H9 (cell line): Measurements from ENCODE around the gene GDPGP1. TPM values are rescaled to one million over a fixed set of nuclear protein-coding genes. Genes with fewer than 3 reads are reported as not detected.

Source experiments
- DNase-seq: peaks from one replicate; pipeline ENCODE4 v3.0.0-alpha.2; 2017
- H2AFZ ChIP-seq: one replicate; pipeline ENCODE4 v1.6.1; 2013; ENCODE audit warnings: mild to moderate bottlenecking, low read length, control low read depth, moderate library complexity
- H2AK5ac ChIP-seq: 2 replicates; pipeline ENCODE4 v1.6.1; 2013; ENCODE audit warnings: low read length, control low read depth, mixed read lengths; ENCODE audit not compliant: insufficient read length
- H2BK120ac ChIP-seq: one replicate; pipeline ENCODE4 v1.6.1; 2013; ENCODE audit warnings: low read depth, mild to moderate bottlenecking, low read length, control low read depth, inconsistent platforms; ENCODE audit not compliant: poor library complexity, severe bottlenecking
- H2BK12ac ChIP-seq: 2 replicates; pipeline ENCODE4 v1.6.1; 2013; ENCODE audit warnings: low read length, control low read depth, mixed read lengths, low read depth; ENCODE audit not compliant: insufficient read length
- H2BK15ac ChIP-seq: 2 replicates; pipeline ENCODE4 v1.6.1; 2013; ENCODE audit warnings: low read depth, low read length, control low read depth
- H2BK20ac ChIP-seq: one replicate; pipeline ENCODE4 v1.6.1; 2013; ENCODE audit warnings: low read depth, mild to moderate bottlenecking, low read length, control low read depth, inconsistent platforms; ENCODE audit not compliant: poor library complexity, severe bottlenecking
- H2BK5ac ChIP-seq: 2 replicates; pipeline ENCODE4 v1.6.1; 2013; ENCODE audit warnings: low read length, control low read depth, mixed read lengths; ENCODE audit not compliant: insufficient read length
- H3K14ac ChIP-seq: 2 replicates; pipeline ENCODE4 v1.6.1; 2013; ENCODE audit warnings: low read length, control low read depth; ENCODE audit not compliant: insufficient read depth
- H3K18ac ChIP-seq: 2 replicates; pipeline ENCODE4 v1.6.1; 2013; ENCODE audit warnings: low read depth, mild to moderate bottlenecking, mixed read lengths, low read length, control low read depth; ENCODE audit not compliant: insufficient read length
- H3K23ac ChIP-seq: 2 replicates; pipeline ENCODE4 v1.6.1; 2013; ENCODE audit warnings: low read length, control low read depth, mixed read lengths, low read depth; ENCODE audit not compliant: insufficient read length
- H3K23me2 ChIP-seq: 2 replicates; pipeline ENCODE4 v1.6.1; 2013; ENCODE audit warnings: low read depth, mild to moderate bottlenecking, mixed read lengths, low read length, control low read depth; ENCODE audit not compliant: insufficient read length, poor library complexity, severe bottlenecking
- H3K27ac ChIP-seq: 2 replicates; pipeline ENCODE4 v1.5.1; 2013; ENCODE audit warnings: low read length, control low read depth, mixed read lengths, low read depth; ENCODE audit not compliant: insufficient read length
- H3K27me3 ChIP-seq: 2 replicates; pipeline ENCODE4 v1.6.1; 2013; ENCODE audit warnings: low read length, control low read depth, inconsistent platforms; ENCODE audit not compliant: insufficient read depth
- H3K4ac ChIP-seq: 2 replicates; pipeline ENCODE4 v1.6.1; 2013; ENCODE audit warnings: low read depth, mild to moderate bottlenecking, control low read depth, inconsistent platforms, low read length, moderate library complexity
- H3K4me1 ChIP-seq: 2 replicates; pipeline ENCODE4 v1.6.1; 2013; ENCODE audit warnings: low read length, control low read depth, inconsistent platforms; ENCODE audit not compliant: insufficient read depth
- H3K4me2 ChIP-seq: 2 replicates; pipeline ENCODE4 v1.6.1; 2013; ENCODE audit warnings: low read length, control low read depth, mixed read lengths; ENCODE audit not compliant: insufficient read length, insufficient read depth
- H3K56ac ChIP-seq: 2 replicates; pipeline ENCODE4 v1.6.1; 2013; ENCODE audit warnings: low read depth, mild to moderate bottlenecking, mixed read lengths, low read length, control low read depth; ENCODE audit not compliant: insufficient read length
- H3K79me1 ChIP-seq: 2 replicates; pipeline ENCODE4 v1.6.1; 2013; ENCODE audit warnings: low read depth, mild to moderate bottlenecking, moderate library complexity, low read length, control low read depth, inconsistent platforms; ENCODE audit not compliant: insufficient read depth, poor library complexity, severe bottlenecking
- H3K79me2 ChIP-seq: 2 replicates; pipeline ENCODE4 v1.6.1; 2013; ENCODE audit warnings: low read length, control low read depth, inconsistent platforms; ENCODE audit not compliant: insufficient read depth
- H3K9ac ChIP-seq: 2 replicates; pipeline ENCODE4 v1.6.1; 2013; ENCODE audit warnings: low read length, control low read depth, mixed read lengths; ENCODE audit not compliant: insufficient read length; ENCODE audit errors: extremely low read depth
- H3K9me3 ChIP-seq: one replicate; pipeline ENCODE4 v1.6.1; 2013; ENCODE audit warnings: low read depth, low read length, inconsistent platforms; ENCODE audit not compliant: control insufficient read depth
- H3T11ph ChIP-seq: one replicate; pipeline ENCODE4 v1.6.1; 2013; ENCODE audit warnings: mild to moderate bottlenecking, low read length, control low read depth, inconsistent platforms
- H4K20me1 ChIP-seq: one replicate; pipeline ENCODE4 v1.6.1; 2013; ENCODE audit not compliant: control insufficient read depth, insufficient read length, insufficient read depth
- H4K5ac ChIP-seq: 2 replicates; pipeline ENCODE4 v1.6.1; 2013; ENCODE audit warnings: low read depth, mild to moderate bottlenecking, mixed read lengths, low read length, control low read depth; ENCODE audit not compliant: insufficient read length
- H4K8ac ChIP-seq: replicated peaks from 2 replicates; pipeline ENCODE4 v1.6.1; 2013; ENCODE audit warnings: low read length, control low read depth, mixed read lengths, low read depth; ENCODE audit not compliant: insufficient read length
- H4K91ac ChIP-seq: 2 replicates; pipeline ENCODE4 v1.6.1; 2013; ENCODE audit warnings: low read depth, mild to moderate bottlenecking, moderate library complexity, mixed read lengths, low read length, control low read depth; ENCODE audit not compliant: insufficient read length
- H3K27ac Mint-ChIP-seq, 3 experiments: 2 replicates in 2 of 3; 3 replicates in 1 of 3; pipeline ENCODE4 v1.8.0; 2020 to 2021; ENCODE audit warnings: mixed read lengths in 3 of 3, mild to moderate bottlenecking in 1 of 3, moderate library complexity in 1 of 3
- H3K27me3 Mint-ChIP-seq: 2 replicates; pipeline ENCODE4 v1.8.0; 2021; ENCODE audit warnings: low read depth, mild to moderate bottlenecking, moderate library complexity, mixed read lengths
- H3K36me3 Mint-ChIP-seq, 3 experiments: 2 replicates in 2 of 3; 3 replicates in 1 of 3; pipeline ENCODE4 v1.8.0; 2020 to 2021; ENCODE audit warnings: low read depth in 3 of 3, mixed read lengths in 3 of 3; ENCODE audit not compliant: insufficient read depth in 1 of 3
- H3K4me1 Mint-ChIP-seq, 2 experiments: 2 replicates each; pipeline ENCODE4 v1.8.0; 2020; ENCODE audit warnings: mixed read lengths in 2 of 2
- H3K4me3 Mint-ChIP-seq, 2 experiments: 2 replicates in 1 of 2; 3 replicates in 1 of 2; pipeline ENCODE4 v1.8.0; 2020 to 2021; ENCODE audit warnings: mild to moderate bottlenecking in 2 of 2, mixed read lengths in 2 of 2, moderate library complexity in 1 of 2
- H3K9me3 Mint-ChIP-seq, 2 experiments: 2 replicates in 1 of 2; 3 replicates in 1 of 2; pipeline ENCODE4 v1.8.0; 2020; ENCODE audit warnings: mild to moderate bottlenecking in 2 of 2, mixed read lengths in 2 of 2, moderate library complexity in 1 of 2
- CTCF ChIP-seq: fragments of 200-600 bp; sonication (generic); conservative IDR thresholded peaks from 3 replicates; pipeline ENCODE4 v1.8.0; 2021; ENCODE audit warnings: antibody characterized with exemption, mild to moderate bottlenecking
- WGBS: extraction: QIAGEN DNeasy Blood & Tissue Kit; methylation state at CpG from one replicate; pipeline ENCODE4 v1.1.7; 2013; ENCODE audit warnings: missing lambda C conversion rate, low lambda C conversion rate, mixed read lengths; ENCODE audit not compliant: insufficient read length; ENCODE audit errors: extremely low coverage; 5-methylcytosine and 5-hydroxymethylcytosine counted together
- total RNA-seq: library from RNA; stranded (reverse); gene quantifications from 2 replicates; pipeline ENCODE4 v1.2.1, GENCODE V29; 2021

GDPGP1 gene
- total RNA-seq, 1 experiment from 2014 or later, result 6.7 TPM

- Histone ChIP-seq H4K20me1 (no peaks in the 10 kb centered on the region), H3K23me2 (peaks cover 4% of the 10 kb centered on the region), H2AFZ (no peak overlapping the region), H3K4me2 (no peak overlapping the region), H2BK5ac (no peak overlapping the region), H3K9ac (no peak overlapping the region), H3K14ac (no peak overlapping the region), H4K91ac (no peak overlapping the region), H3K23ac (no peak overlapping the region), H2BK12ac (no peak overlapping the region), H4K8ac (no peak overlapping the region), H3K79me2 (no peaks in the 10 kb centered on the region; the same call in 1 of the 2 replicates), H2BK15ac (no peak overlapping the region), H3K4me1 (no peaks in the 10 kb centered on the region), H3K18ac (no peak overlapping the region), H3T11ph (no peak overlapping the region), H3K4ac (no peak overlapping the region), H3K27me3 (no peaks in the 10 kb centered on the region), H3K9me3 (no peaks in the 10 kb centered on the region), H2AK5ac (no peak overlapping the region), H3K27ac (no peak overlapping the region), H3K56ac (no peak overlapping the region), H2BK120ac (no peak overlapping the region), H4K5ac (no peak overlapping the region), H3K79me1 (no peaks in the 10 kb centered on the region), H2BK20ac (no peak overlapping the region)
- Mint-ChIP-seq H3K27ac (peak overlapping the region in 2 of 3 experiments; percentile 38 to 88; a peak in 4 of 7 replicates), H3K27me3 (no peaks in the 10 kb centered on the region), H3K36me3 (peaks cover 6 to 19% (median 13%) of the 10 kb centered on the region in 3 experiments; a peak in 5 of 7 replicates), H3K4me1 (peaks cover 9 to 11% of the 10 kb centered on the region in 2 experiments), H3K4me3 (no peak overlapping the region), H3K9me3 (no peaks in the 10 kb centered on the region)
- DNase-seq, result no peak
- no CpG with 5 or more reads among the region's 11 CpGs for WGBS
- no peak for TF ChIP-seq CTCF
Measured at GRCh38 chr15:90213818-90214204, 20.2 kb upstream of the GDPGP1 start.
